GM12878 (cell line): ENCODE data around the gene SBNO2. TPM values are rescaled to one million over a fixed set of nuclear protein-coding genes. Genes with fewer than 3 reads are reported as not detected.

Experiments used
- ATAC-seq: fragments of 200-7000 bp; cut with Tn5 transposase; 3 replicates; pipeline ENCODE4 v1.9.1; 2020; ENCODE audit warnings: mild to moderate bottlenecking, moderate library complexity
- BruUV-seq: library from RNA; stranded (reverse); fragments of 400-500 nt; replicated peaks from 2 replicates; lab custom pipeline; 2021; lab: Mats Ljungman, UMichigan
- CTCF ChIA-PET: fragments of 300-600 bp; sonication (Branson Sonifier 250); formaldehyde crosslinking; extraction: SDS; loops from one replicate; lab custom pipeline; 2021; ENCODE audit warnings: inconsistent platforms; lab: Yijun Ruan, JAX
- POLR2A ChIA-PET: fragments of 350-600 bp; formaldehyde crosslinking; extraction: SDS; loops from one replicate; lab custom pipeline; 2021; ENCODE audit warnings: inconsistent platforms; lab: Charles Lee
- RAD21 ChIA-PET: fragments of 300-600 bp; sonication (Branson Sonifier 250); formaldehyde crosslinking; loops from one replicate; lab custom pipeline; 2023; ENCODE audit warnings: antibody characterized with exemption; ENCODE audit not compliant: unreplicated experiment; lab: Charles Lee
- SMC1A ChIA-PET: fragments of 300-600 bp; sonication (Branson Sonifier 250); formaldehyde crosslinking; loops from one replicate; lab custom pipeline; 2023; ENCODE audit not compliant: unreplicated experiment, uncharacterized antibody; lab: Charles Lee
- DNase-seq: peaks from one replicate; pipeline ENCODE4 v3.0.0-alpha.2; 2011; ENCODE audit warnings: low read depth, low spot score
- FAIRE-seq: peaks from 3 replicates; lab custom pipeline; 2011; peaks lifted over from hg19 to GRCh38; lab: Jason Lieb, UNC
- H2AFZ ChIP-seq: 2 replicates; pipeline ENCODE4 v1.6.0; 2011; ENCODE audit warnings: low read depth, low read length, control low read depth; ENCODE audit not compliant: control insufficient read depth
- H3K27ac ChIP-seq: 2 replicates; pipeline ENCODE4 v1.5.1; 2011; ENCODE audit warnings: control low read depth; ENCODE audit not compliant: control insufficient read depth, insufficient read depth
- H3K27me3 ChIP-seq, 2 experiments: replicated peaks in 1 of 2; 2 replicates each; pipeline versions ENCODE4 v1.6.0 to v1.6.1; 2011; ENCODE audit warnings: low read length in 1 of 2; ENCODE audit not compliant: control insufficient read depth in 2 of 2, insufficient read depth in 2 of 2
- H3K36me3 ChIP-seq, 2 experiments: 2 replicates each; pipeline ENCODE4 v1.5.1; 2011; ENCODE audit warnings: low read length in 1 of 2; ENCODE audit not compliant: control insufficient read depth in 2 of 2, insufficient read depth in 2 of 2
- H3K4me1 ChIP-seq: 2 replicates; pipeline ENCODE4 v1.6.1; 2011; ENCODE audit warnings: mild to moderate bottlenecking, low read length, moderate library complexity, mixed read lengths; ENCODE audit not compliant: control insufficient read depth, insufficient read depth
- H3K4me2 ChIP-seq: 2 replicates; pipeline ENCODE4 v1.6.0; 2011; ENCODE audit warnings: control low read depth; ENCODE audit not compliant: control insufficient read depth, insufficient read depth
- H3K4me3 ChIP-seq: fragments of 200-600 bp; sonication (generic); 2 replicates; pipeline ENCODE4 v1.5.1; 2016
- H3K79me2 ChIP-seq: 2 replicates; pipeline ENCODE4 v1.6.0; 2011; ENCODE audit warnings: low read length; ENCODE audit not compliant: control insufficient read depth, insufficient read depth
- H3K9ac ChIP-seq: 2 replicates; pipeline ENCODE4 v1.8.0; 2011; ENCODE audit warnings: low read length, control low read depth, mixed read lengths; ENCODE audit not compliant: control insufficient read depth, insufficient read depth
- H3K9me3 ChIP-seq: replicated peaks from 3 replicates; pipeline ENCODE4 v1.5.1; 2011; ENCODE audit warnings: mild to moderate bottlenecking, low read length; ENCODE audit not compliant: control insufficient read depth, insufficient read depth
- H4K20me1 ChIP-seq: 2 replicates; pipeline ENCODE4 v1.6.0; 2011; ENCODE audit not compliant: control insufficient read depth, insufficient read depth
- BCL11A ChIP-seq: IDR thresholded peaks from 2 replicates; pipeline ENCODE4 v1.6.1; 2011; ENCODE audit warnings: low read depth, low read length
- BRCA1 ChIP-seq: IDR thresholded peaks from 2 replicates; pipeline ENCODE4 v1.6.1; 2011; ENCODE audit warnings: low read depth, low read length, improper control_type of control experiment
- E2F4 ChIP-seq: IDR thresholded peaks from 2 replicates; pipeline ENCODE4 v1.6.1; 2012; ENCODE audit warnings: low read depth, low read length, improper control_type of control experiment
- GATAD2B ChIP-seq: fragments of 450-650 bp; conservative IDR thresholded peaks from 2 replicates; pipeline ENCODE4 v1.6.1; 2017; ENCODE audit warnings: low read depth, mild to moderate bottlenecking, moderate library complexity
- HDAC6 ChIP-seq: fragments of 200-600 bp; sonication (generic); IDR thresholded peaks from one replicate; pipeline ENCODE4 v1.8.0; 2017; ENCODE audit warnings: antibody characterized with exemption; ENCODE audit not compliant: unreplicated experiment
- IKZF1 ChIP-seq: fragments of 450-650 bp; conservative IDR thresholded peaks from 2 replicates; pipeline ENCODE4 v1.6.1; 2017; ENCODE audit warnings: antibody characterized with exemption, mild to moderate bottlenecking
- KAT2A ChIP-seq: conservative IDR thresholded peaks from 2 replicates; pipeline ENCODE4 v1.6.1; 2011; ENCODE audit warnings: low read depth, low read length; ENCODE audit not compliant: control insufficient read depth
- MXI1 ChIP-seq: fragments of 150-350 bp; IDR thresholded peaks from 2 replicates; pipeline ENCODE4 v1.6.1; 2011; ENCODE audit warnings: low read depth, mild to moderate bottlenecking, inconsistent platforms, low read length, improper control_type of control experiment
- RB1 ChIP-seq: fragments of 450-650 bp; formaldehyde crosslinking; IDR thresholded peaks from 2 replicates; pipeline ENCODE4 v1.6.1; 2017; ENCODE audit warnings: mild to moderate bottlenecking, borderline replicate concordance
- SMAD1 ChIP-seq: fragments of 450-650 bp; IDR thresholded peaks from 2 replicates; pipeline ENCODE4 v1.6.1; 2018; ENCODE audit warnings: mild to moderate bottlenecking, low read depth; ENCODE audit not compliant: partially characterized antibody
- USF2 ChIP-seq: IDR thresholded peaks from 2 replicates; pipeline ENCODE4 v1.6.1; 2011; ENCODE audit warnings: low read depth, low read length, improper control_type of control experiment, borderline replicate concordance
- ZBED1 ChIP-seq: IDR thresholded peaks from 2 replicates; pipeline ENCODE4 v1.6.1; 2016; ENCODE audit warnings: borderline replicate concordance
- ZNF24 ChIP-seq: fragments of 450-650 bp; IDR thresholded peaks from 2 replicates; pipeline ENCODE4 v1.6.1; 2017; ENCODE audit warnings: antibody characterized with exemption, mild to moderate bottlenecking
- ZNF622 ChIP-seq: fragments of 450-650 bp; IDR thresholded peaks from 2 replicates; pipeline ENCODE4 v1.6.1; 2017; ENCODE audit warnings: mild to moderate bottlenecking, inconsistent platforms
- WGBS: methylation state at CpG from one replicate; pipeline ENCODE4 v1.1.6; 2016; ENCODE audit warnings: low lambda C conversion rate; ENCODE audit not compliant: insufficient replicate concordance, insufficient coverage; ENCODE audit errors: missing lambda C conversion rate; 5-methylcytosine and 5-hydroxymethylcytosine counted together
- in situ Hi-C: fragments of 300-500 bp; cut with MboI; formaldehyde crosslinking; loops from 9 replicates; pipeline ENCODE4 v1.14.3; 2018; ENCODE audit warnings: mixed read lengths
- intact Hi-C: fragments of 100-400 bp; cut with micrococcal nuclease; formaldehyde crosslinking; loops from one replicate; pipeline ENCODE4 v1.14.2; 2022; ENCODE audit not compliant: unreplicated experiment
- polyA plus RNA-seq, 11 experiments: library from polyadenylated mRNA; depleted of rRNA in 4 of 11; unstranded in 6 of 11; stranded (reverse) in 5 of 11; fragments of >200 nt; fragmentation: Nextera tagmentation in 4 of 11; fragmentation: Illumina TruSeq in 1 of 11; extraction: Ambion mirVana in 4 of 11; extraction: Trizol in 1 of 11; gene quantifications; 1 replicate in 1 of 11; 2 replicates in 10 of 11; pipeline versions ENCODE4 v1.2.1 to v1.2.3, GENCODE V29; 2011 to 2016; ENCODE audit warnings: inconsistent platforms in 2 of 11, missing spikeins in 2 of 11, low read depth in 1 of 11
- total RNA-seq, 4 experiments: library from RNA; depleted of rRNA in 3 of 4; stranded (reverse); fragments of >200 nt in 3 of 4; fragmentation: Illumina TruSeq in 1 of 4; extraction: Trizol in 1 of 4; gene quantifications; 2 replicates each; pipeline versions ENCODE4 v1.2.1 to v1.2.3, GENCODE V29; 2013 to 2021
- TF ChIP-seq, protein P1 (sequence below): fragments of 450-650 bp; conservative IDR thresholded peaks from 2 replicates; pipeline ENCODE4 v1.6.1; 2017; ENCODE audit warnings: mild to moderate bottlenecking, moderate library complexity
- TF ChIP-seq, protein P2 (sequence below): IDR thresholded peaks from 2 replicates; pipeline ENCODE4 v1.6.1; 2011; ENCODE audit warnings: borderline replicate concordance, low read depth, mild to moderate bottlenecking, moderate library complexity, mixed read lengths, low read length; ENCODE audit not compliant: insufficient read depth; ENCODE audit errors: extremely low read length

The SBNO2 gene
- total and polyA plus RNA-seq, 10 of the 15 experiments (the other 5 are each of a cell fraction or from before 2014, with no cell fraction given) = 0.08 to 44.6 (median 5.4) TPM

DNA sequence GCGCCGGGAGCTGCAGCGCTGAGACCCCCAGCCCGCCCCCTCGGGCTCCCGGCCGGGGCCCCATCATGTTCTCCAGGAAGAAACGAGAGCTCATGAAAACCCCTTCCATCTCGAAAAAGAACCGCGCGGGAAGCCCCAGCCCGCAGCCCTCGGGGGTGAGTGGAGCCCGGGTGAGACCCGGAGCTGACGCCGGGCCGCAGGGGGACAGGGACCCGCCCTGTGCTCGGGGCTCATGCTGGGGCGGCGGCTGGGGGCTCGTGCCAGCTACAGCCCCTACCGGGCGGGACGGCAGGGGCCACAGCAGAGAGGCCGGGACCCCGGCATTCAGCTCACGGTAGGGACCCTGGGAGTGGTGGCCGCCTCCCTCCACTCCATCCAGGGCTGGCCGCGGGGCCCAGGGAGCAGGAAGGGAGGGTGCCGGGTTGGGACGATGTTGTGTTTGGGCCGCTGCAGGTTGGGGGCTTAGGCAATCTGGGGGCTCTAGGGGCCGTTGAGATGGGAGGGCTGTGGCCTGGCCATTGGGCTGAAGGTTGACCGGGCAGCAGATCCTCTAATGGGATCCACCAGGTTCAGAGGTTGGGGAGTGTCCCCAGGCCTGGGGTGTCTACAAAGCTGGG, 106.6 kb downstream of the SBNO2 start (continued):
- TF ChIP-seq E2F4 = no peak

DNA sequence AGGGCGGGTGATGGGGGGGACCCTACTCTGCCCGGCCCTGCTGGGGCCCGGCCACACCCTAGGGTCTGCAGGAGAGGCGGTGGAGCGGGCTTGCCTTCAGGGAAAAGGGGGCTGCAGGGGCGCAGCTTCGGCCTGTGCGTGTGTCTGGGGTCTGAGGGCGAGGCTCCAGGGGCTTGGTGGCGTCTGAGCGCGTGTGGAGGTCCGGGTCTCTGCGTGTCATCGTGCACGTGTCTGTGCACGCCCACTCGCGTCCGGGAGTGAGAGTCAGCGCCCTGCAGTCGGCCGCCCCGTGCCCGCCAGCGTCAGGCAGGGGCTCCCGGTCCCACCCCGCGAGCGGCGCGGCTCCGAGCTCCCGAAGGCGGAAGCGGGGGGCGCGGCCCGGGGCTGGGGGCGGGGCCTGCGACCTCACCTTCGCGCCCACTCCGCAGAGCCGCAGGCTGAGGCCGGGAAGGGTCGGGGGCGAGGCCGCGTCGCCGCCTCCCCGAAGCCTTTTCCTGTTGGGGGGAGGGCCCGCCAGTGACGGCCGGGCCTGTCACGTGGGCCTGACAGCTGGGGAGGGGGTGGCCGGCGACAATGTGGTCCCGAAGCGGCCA, 107.2 kb downstream of the SBNO2 start, which contains the start of gene ARHGAP45:
TSS of gene ARHGAP45 (plus strand) at position 420 of the 593 bp plus-strand sequence. CDS start 239 bp downstream, outside the sequence.
- ChIA-PET SMC1A (interaction anchor here (0.9 to 2.1 kb wide), 9 partner anchors 9 to 109 kb away, joined by 3 to 12 read pairs (median 4); partner anchors contain the start of gene GPX4), RAD21 (interaction anchor here (1.0 to 2.4 kb wide), 19 partner anchors 9 to 199 kb away, joined by 3 to 19 read pairs (median 5); partner anchors contain the start of genes ABCA7, CNN2 and RNU6-2), CTCF (interaction anchor here (0.8 to 2.2 kb wide), 9 partner anchors 10 to 203 kb away, joined by 3 to 14 read pairs (median 4); no protein-coding TSS in a partner anchor), POLR2A (interaction anchor here (0.7 to 3.0 kb wide), 19 partner anchors 10 to 274 kb away, joined by 3 to 45 read pairs (median 5); partner anchors contain the start of genes ABCA7, CIRBP, CNN2 and GPX4)
- H3K36me3 ChIP-seq = peaks cover 0 to 7% of the 10 kb centered on the region in 2 experiments; a peak in 2 of 4 replicates
- H3K79me2 ChIP-seq = peaks cover 35% of the 10 kb centered on the region
- H2AFZ ChIP-seq = peak within 1 kb of the TSS; percentile 13; the same call in 1 of the 2 replicates
- peak within 1 kb of the TSS; percentile 95 for H3K27ac ChIP-seq
- H3K9me3 ChIP-seq = no peaks in the 10 kb centered on the region
- peak; percentile 56 for ATAC-seq
- in situ Hi-C loops (no loop called here), intact Hi-C loops (no loop called here)
- no peaks in the 10 kb centered on the region for H4K20me1 ChIP-seq
- peak within 1 kb of the TSS; percentile 85 for H3K4me2 ChIP-seq
- H3K27me3 ChIP-seq = no peaks in the 10 kb centered on the region
- peaks cover 17% of the 10 kb centered on the region for H3K4me1 ChIP-seq
- BruUV-seq = no TSS peak
- under 1% methylated on average over 52 of the region's 61 CpGs for WGBS
- H3K4me3 ChIP-seq = peak within 1 kb of the TSS; percentile 98
- H3K9ac ChIP-seq = peak within 1 kb of the TSS; percentile 90
- no peak for FAIRE-seq
- no peak for DNase-seq
- TF ChIP-seq RB1 = 0 out of 2 replicates have a peak, but pooled peaks have one; percentile 7
- TF ChIP-seq BCL11A = no peak
- no peak for TF ChIP-seq HDAC6
- no peak for TF ChIP-seq ZNF622
- TF ChIP-seq IKZF1 = peak; percentile 76
- TF ChIP-seq, protein P1, sequence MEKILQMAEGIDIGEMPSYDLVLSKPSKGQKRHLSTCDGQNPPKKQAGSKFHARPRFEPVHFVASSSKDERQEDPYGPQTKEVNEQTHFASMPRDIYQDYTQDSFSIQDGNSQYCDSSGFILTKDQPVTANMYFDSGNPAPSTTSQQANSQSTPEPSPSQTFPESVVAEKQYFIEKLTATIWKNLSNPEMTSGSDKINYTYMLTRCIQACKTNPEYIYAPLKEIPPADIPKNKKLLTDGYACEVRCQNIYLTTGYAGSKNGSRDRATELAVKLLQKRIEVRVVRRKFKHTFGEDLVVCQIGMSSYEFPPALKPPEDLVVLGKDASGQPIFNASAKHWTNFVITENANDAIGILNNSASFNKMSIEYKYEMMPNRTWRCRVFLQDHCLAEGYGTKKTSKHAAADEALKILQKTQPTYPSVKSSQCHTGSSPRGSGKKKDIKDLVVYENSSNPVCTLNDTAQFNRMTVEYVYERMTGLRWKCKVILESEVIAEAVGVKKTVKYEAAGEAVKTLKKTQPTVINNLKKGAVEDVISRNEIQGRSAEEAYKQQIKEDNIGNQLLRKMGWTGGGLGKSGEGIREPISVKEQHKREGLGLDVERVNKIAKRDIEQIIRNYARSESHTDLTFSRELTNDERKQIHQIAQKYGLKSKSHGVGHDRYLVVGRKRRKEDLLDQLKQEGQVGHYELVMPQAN = peak; percentile 83; the same call in 1 of the 2 replicates
- no peak for TF ChIP-seq SMAD1
- TF ChIP-seq, protein P2, sequence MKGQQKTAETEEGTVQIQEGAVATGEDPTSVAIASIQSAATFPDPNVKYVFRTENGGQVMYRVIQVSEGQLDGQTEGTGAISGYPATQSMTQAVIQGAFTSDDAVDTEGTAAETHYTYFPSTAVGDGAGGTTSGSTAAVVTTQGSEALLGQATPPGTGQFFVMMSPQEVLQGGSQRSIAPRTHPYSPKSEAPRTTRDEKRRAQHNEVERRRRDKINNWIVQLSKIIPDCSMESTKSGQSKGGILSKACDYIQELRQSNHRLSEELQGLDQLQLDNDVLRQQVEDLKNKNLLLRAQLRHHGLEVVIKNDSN = peak; percentile 87
- TF ChIP-seq USF2 = peak; percentile 40
- no peak for TF ChIP-seq ZNF24
- TF ChIP-seq KAT2A = no peak
- no peak for TF ChIP-seq ZBED1
- TF ChIP-seq MXI1 = peak; percentile 12; the same call in 1 of the 2 replicates
- peak; percentile 88; the same call in 1 of the 2 replicates for TF ChIP-seq GATAD2B
- no peak for TF ChIP-seq BRCA1
